Breast epithelium (tissue), 3 donors: ENCODE results near the gene DACT3.

ENCODE experiments used
- POLR2AphosphoS5 ChIP-seq, 3 donors: sonication (generic); formaldehyde crosslinking; IDR thresholded peaks; one replicate each; pipeline ENCODE4 v1.6.1; 2017; ENCODE audit warnings: antibody characterized with exemption in 3 of 3
- TF ChIP-seq, protein P1 (sequence below), 3 donors: fragments of 450-650 bp; IDR thresholded peaks; one replicate each; pipeline ENCODE4 v1.5.1; 2016 to 2017; ENCODE audit warnings: antibody characterized with exemption in 3 of 3, mild to moderate bottlenecking in 3 of 3, moderate library complexity in 3 of 3

DNA sequence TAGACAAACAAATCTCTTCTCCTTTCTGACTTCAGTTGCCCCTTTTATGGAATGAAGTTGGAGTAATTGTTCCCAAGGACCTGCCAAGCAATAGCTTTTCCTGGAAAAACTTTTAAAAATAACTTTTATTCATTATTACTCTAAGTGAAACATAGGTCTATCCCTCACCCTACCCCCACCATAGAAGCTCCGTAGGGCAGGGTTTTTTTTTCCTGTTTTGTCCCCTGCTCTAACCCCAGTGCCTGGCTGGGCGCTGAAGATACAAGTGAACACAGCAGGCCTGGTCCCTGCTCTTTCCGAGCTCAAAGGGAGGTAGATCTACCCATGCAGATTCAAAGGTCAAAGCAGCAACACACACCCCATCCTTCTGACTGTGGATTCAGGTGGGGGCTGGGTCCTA is 16.3 kb downstream of the DACT3 start:
- TF ChIP-seq, protein P1, sequence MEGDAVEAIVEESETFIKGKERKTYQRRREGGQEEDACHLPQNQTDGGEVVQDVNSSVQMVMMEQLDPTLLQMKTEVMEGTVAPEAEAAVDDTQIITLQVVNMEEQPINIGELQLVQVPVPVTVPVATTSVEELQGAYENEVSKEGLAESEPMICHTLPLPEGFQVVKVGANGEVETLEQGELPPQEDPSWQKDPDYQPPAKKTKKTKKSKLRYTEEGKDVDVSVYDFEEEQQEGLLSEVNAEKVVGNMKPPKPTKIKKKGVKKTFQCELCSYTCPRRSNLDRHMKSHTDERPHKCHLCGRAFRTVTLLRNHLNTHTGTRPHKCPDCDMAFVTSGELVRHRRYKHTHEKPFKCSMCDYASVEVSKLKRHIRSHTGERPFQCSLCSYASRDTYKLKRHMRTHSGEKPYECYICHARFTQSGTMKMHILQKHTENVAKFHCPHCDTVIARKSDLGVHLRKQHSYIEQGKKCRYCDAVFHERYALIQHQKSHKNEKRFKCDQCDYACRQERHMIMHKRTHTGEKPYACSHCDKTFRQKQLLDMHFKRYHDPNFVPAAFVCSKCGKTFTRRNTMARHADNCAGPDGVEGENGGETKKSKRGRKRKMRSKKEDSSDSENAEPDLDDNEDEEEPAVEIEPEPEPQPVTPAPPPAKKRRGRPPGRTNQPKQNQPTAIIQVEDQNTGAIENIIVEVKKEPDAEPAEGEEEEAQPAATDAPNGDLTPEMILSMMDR (IDR thresholded peaks at IDR 0.05) = no peak
- no peak for TF ChIP-seq POLR2AphosphoS5 (IDR thresholded peaks at IDR 0.05)
